ENCODE data around the gene UBE2J2. TPM values are rescaled to one million over a fixed set of nuclear protein-coding genes. Genes with fewer than 3 reads are reported as not detected.

UBE2J2 gene
- total and polyA plus RNA-seq, 2 experiments from 2014 or later = 47.1 to 70.2 TPM

- no peaks in the 10 kb centered on the region for H3K9me3 Mint-ChIP-seq
- no peaks in the 10 kb centered on the region for H3K27me3 ChIP-seq (ENCODE audit: insufficient read depth)
- TF ChIP-seq JUNB (IDR thresholded peaks at IDR 0.05; ENCODE audit: unreplicated experiment) (no peak), EZH2phosphoT487 (IDR thresholded peaks at IDR 0.05; ENCODE audit: unreplicated experiment) (no peak), REST (IDR thresholded peaks at IDR 0.05; ENCODE audit: unreplicated experiment) (no peak), ZNF462 (CRISPR knock-in tag; IDR thresholded peaks at IDR 0.05) (no peak), STAT1 (IDR thresholded peaks at IDR 0.05; ENCODE audit: unreplicated experiment) (no peak), POLR2AphosphoS5 (IDR thresholded peaks at IDR 0.05; ENCODE audit: low read depth) (no peak), CREB1 (CRISPR knock-in tag; IDR thresholded peaks at IDR 0.05; ENCODE audit: low read depth) (no peak), ZNF114 (CRISPR knock-in tag; IDR thresholded peaks at IDR 0.05) (no peak), ZNF331 (CRISPR knock-in tag; IDR thresholded peaks at IDR 0.05; ENCODE audit: low read depth) (no peak), ETS1 (IDR thresholded peaks at IDR 0.05) (no peak)
- no peak overlapping the region for H3K4me3 ChIP-seq
- no peaks in the 10 kb centered on the region for H3F3A ChIP-seq (replicated peaks; ENCODE audit: low read depth)
- no peaks in the 10 kb centered on the region for H3K36me3 Mint-ChIP-seq (ENCODE audit: low read depth)
- no peaks in the 10 kb centered on the region for H3K9me2 ChIP-seq (ENCODE audit: insufficient read depth)
- no peaks in the 10 kb centered on the region for H3K36me3 ChIP-seq (ENCODE audit: insufficient read depth)
- no peak overlapping the region for H3K4me2 ChIP-seq
- H3K27ac Mint-ChIP-seq = no peak overlapping the region
- no peaks in the 10 kb centered on the region for H3K79me2 ChIP-seq (replicated peaks; ENCODE audit: insufficient read depth)
- no peak overlapping the region for H3K4me3 Mint-ChIP-seq
- H3K4me1 Mint-ChIP-seq = no peaks in the 10 kb centered on the region; the same call in 2 of the 3 replicates
- H4K20me1 ChIP-seq (replicated peaks; ENCODE audit: insufficient read depth) = no peaks in the 10 kb centered on the region
- no peak for ATAC-seq
- H3K4me1 ChIP-seq (ENCODE audit: insufficient read depth) = no peaks in the 10 kb centered on the region
- DNase-seq (ENCODE audit: low spot score) = no peak
- H3K27me3 Mint-ChIP-seq (ENCODE audit: insufficient read depth, low read depth, poor library complexity) = peaks cover 11% of the 10 kb centered on the region
- no peak overlapping the region for H3K27ac ChIP-seq (ENCODE audit: low read depth)
- H2AFZ ChIP-seq = no peak overlapping the region
These were observed 9.3 kb upstream of the UBE2J2 start for GRCh38 chr1:1282998-1283397.

Measured in GM23338 (cell line).